Mesothelial cell of epicardium (in vitro differentiated cells): ENCODE data around the gene DEFB114. TPM values are rescaled to one million over a fixed set of nuclear protein-coding genes. Genes with fewer than 3 reads are reported as not detected.

Experiments used
- DNase-seq, 2 experiments: peaks; one replicate each; pipeline ENCODE4 v3.0.0; 2021; ENCODE audit warnings: low spot score in 2 of 2; ENCODE audit not compliant: unreplicated experiment in 2 of 2
- H3K27ac Mint-ChIP-seq: 2 replicates; pipeline ENCODE4 v1.8.0; 2021; ENCODE audit warnings: mixed read lengths
- H3K27me3 Mint-ChIP-seq: 2 replicates; pipeline ENCODE4 v1.8.0; 2021; ENCODE audit warnings: low read depth, mixed read lengths
- H3K36me3 Mint-ChIP-seq: 2 replicates; pipeline ENCODE4 v1.8.0; 2021; ENCODE audit warnings: mixed read lengths
- H3K4me1 Mint-ChIP-seq: 2 replicates; pipeline ENCODE4 v1.8.0; 2021; ENCODE audit warnings: mixed read lengths
- H3K4me3 Mint-ChIP-seq: 2 replicates; pipeline ENCODE4 v1.8.0; 2021; ENCODE audit warnings: mild to moderate bottlenecking, moderate library complexity, mixed read lengths
- H3K9me3 Mint-ChIP-seq: 2 replicates; pipeline ENCODE4 v1.8.0; 2021; ENCODE audit warnings: mixed read lengths
- total RNA-seq: library from RNA; stranded (reverse); gene quantifications from 3 replicates; pipeline ENCODE4 v1.2.1, GENCODE V29; 2021
- TF ChIP-seq, protein P1 (sequence below): fragments of 200-600 bp; sonication (generic); IDR thresholded peaks from one replicate; pipeline ENCODE4 v1.5.0; 2021; ENCODE audit warnings: antibody characterized with exemption; ENCODE audit not compliant: unreplicated experiment

DEFB114 gene, protein sequence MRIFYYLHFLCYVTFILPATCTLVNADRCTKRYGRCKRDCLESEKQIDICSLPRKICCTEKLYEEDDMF
- total RNA-seq = not detected in 3 replicates

DNA sequence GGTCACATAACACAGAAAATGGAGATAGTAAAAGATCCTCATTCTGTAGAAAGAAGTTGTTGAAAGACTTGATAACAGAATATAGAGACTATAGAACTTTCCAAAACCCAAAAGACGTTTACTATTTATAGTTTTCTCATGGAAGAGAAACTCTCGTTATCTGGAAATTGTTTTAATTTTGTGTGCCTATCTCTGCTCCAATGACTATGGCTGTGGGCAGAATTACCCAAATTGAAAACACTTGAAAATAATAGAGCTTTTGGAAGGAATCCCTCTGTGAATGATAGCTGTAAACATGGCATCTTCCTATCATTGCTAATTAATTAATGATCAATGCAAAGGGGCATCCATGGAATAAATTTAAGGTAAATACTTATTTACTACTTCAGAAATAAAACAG, at the start of gene DEFB114:
TSS of gene DEFB114 (minus strand) at position 101 of the 400 bp plus-strand sequence. CDS start at position 42, 59 bp downstream.
- peaks cover 8% of the 10 kb centered on the region for H3K9me3 Mint-ChIP-seq
- no peak within 1 kb of the TSS for H3K4me3 Mint-ChIP-seq
- no peaks in the 10 kb centered on the region for H3K4me1 Mint-ChIP-seq
- TF ChIP-seq, protein P1, sequence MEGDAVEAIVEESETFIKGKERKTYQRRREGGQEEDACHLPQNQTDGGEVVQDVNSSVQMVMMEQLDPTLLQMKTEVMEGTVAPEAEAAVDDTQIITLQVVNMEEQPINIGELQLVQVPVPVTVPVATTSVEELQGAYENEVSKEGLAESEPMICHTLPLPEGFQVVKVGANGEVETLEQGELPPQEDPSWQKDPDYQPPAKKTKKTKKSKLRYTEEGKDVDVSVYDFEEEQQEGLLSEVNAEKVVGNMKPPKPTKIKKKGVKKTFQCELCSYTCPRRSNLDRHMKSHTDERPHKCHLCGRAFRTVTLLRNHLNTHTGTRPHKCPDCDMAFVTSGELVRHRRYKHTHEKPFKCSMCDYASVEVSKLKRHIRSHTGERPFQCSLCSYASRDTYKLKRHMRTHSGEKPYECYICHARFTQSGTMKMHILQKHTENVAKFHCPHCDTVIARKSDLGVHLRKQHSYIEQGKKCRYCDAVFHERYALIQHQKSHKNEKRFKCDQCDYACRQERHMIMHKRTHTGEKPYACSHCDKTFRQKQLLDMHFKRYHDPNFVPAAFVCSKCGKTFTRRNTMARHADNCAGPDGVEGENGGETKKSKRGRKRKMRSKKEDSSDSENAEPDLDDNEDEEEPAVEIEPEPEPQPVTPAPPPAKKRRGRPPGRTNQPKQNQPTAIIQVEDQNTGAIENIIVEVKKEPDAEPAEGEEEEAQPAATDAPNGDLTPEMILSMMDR = no peak
- no peak for DNase-seq
- H3K36me3 Mint-ChIP-seq = no peaks in the 10 kb centered on the region
- H3K27ac Mint-ChIP-seq = no peak within 1 kb of the TSS
- H3K27me3 Mint-ChIP-seq = peaks cover 4% of the 10 kb centered on the region

DNA sequence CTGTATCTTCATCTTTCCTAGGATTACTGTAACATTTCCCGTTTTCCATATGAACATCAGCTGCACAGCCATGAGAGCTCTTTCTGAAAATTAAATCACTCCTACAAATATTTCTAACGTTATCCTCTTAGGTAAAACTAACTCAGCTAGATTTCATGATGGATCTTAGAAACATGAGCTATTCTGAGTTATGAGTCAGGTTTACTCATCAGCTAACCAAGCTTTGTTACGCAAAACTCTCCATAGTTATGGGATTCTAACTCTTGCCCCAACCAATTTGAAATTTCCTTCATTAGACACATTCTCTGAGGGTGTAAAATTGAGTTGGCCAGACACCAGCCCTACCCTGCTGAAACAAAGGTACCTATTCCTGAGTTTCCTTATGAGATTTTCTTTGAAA, 43.9 kb upstream of the DEFB114 start:
- TF ChIP-seq, protein P1 = no peak
- no peaks in the 10 kb centered on the region for H3K36me3 Mint-ChIP-seq
- no peaks in the 10 kb centered on the region for H3K9me3 Mint-ChIP-seq
- H3K27ac Mint-ChIP-seq = no peak overlapping the region
- no peaks in the 10 kb centered on the region for H3K27me3 Mint-ChIP-seq
- no peak overlapping the region for H3K4me3 Mint-ChIP-seq
- no peaks in the 10 kb centered on the region for H3K4me1 Mint-ChIP-seq
- DNase-seq = no peak

DNA sequence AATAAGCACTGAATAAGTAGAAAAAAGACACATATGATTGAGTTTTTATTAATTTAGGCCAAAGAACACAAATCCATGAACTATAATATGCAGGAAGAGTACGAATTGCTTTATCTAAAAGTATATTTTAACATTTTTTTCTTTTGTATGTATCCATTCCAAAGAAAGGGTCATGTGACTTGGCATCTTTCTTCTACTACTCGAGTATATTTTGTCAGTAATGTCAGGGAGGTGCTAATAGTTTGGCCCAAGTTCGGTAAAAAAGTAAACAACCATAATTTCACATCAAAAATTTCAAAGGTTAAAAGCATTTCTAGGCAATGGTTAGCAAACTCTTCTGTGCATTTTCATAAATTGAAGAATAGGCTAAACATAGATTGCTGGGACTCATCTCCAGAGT, 39.2 kb upstream of the DEFB114 start:
- no peak overlapping the region for H3K27ac Mint-ChIP-seq
- TF ChIP-seq, protein P1 = no peak
- H3K9me3 Mint-ChIP-seq = no peaks in the 10 kb centered on the region
- H3K27me3 Mint-ChIP-seq = peaks cover 2% of the 10 kb centered on the region
- no peaks in the 10 kb centered on the region for H3K36me3 Mint-ChIP-seq
- no peak for DNase-seq
- H3K4me1 Mint-ChIP-seq = peaks cover 2% of the 10 kb centered on the region
- no peak overlapping the region for H3K4me3 Mint-ChIP-seq

DNA sequence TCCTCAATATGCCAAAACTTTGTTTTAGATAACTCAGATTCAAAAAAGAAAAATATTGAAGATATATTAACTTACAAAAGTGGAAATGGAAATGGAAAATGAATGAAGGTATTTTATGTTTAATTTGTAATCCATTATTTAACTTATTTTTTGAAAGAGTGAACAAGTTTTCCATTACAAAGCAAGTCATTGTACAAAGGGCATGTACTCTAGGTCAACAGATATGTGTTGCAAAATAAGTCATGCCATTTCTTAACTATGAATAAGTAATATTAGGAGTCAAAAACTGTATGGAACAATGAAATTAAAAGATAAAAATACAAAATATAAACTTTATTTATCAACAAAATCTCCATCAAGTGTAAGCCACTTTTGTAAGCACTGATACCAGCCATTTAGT, 31.3 kb upstream of the DEFB114 start:
- Mint-ChIP-seq H3K9me3 (no peaks in the 10 kb centered on the region), H3K27ac (no peak overlapping the region), H3K27me3 (peaks cover 2% of the 10 kb centered on the region), H3K4me3 (no peak overlapping the region), H3K36me3 (no peaks in the 10 kb centered on the region), H3K4me1 (no peaks in the 10 kb centered on the region)
- TF ChIP-seq, protein P1 = no peak
- no peak for DNase-seq

DNA sequence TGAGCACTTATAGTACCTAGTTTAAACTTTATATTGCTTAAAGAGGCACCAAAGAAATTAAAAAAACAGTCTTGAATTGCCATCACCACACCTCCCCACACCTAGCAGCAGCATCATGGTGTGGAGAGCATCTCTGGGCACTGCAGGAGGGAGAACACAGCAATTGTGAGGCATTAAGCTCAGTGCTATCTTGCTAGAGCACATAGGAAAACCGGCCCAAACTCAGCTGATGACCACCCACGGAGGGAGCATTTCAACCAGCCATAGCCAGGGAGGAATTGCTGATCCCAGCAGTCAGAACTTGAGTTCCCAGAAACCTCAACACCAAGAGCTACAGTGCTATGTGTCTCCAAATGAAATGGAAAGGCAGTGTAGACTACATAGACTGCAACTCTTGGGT, 24.9 kb upstream of the DEFB114 start:
- H3K4me3 Mint-ChIP-seq = no peak overlapping the region
- no peaks in the 10 kb centered on the region for H3K4me1 Mint-ChIP-seq
- H3K36me3 Mint-ChIP-seq = no peaks in the 10 kb centered on the region
- no peaks in the 10 kb centered on the region for H3K9me3 Mint-ChIP-seq
- no peaks in the 10 kb centered on the region for H3K27me3 Mint-ChIP-seq
- TF ChIP-seq, protein P1 = no peak
- H3K27ac Mint-ChIP-seq = no peak overlapping the region
- DNase-seq = no peak

DNA sequence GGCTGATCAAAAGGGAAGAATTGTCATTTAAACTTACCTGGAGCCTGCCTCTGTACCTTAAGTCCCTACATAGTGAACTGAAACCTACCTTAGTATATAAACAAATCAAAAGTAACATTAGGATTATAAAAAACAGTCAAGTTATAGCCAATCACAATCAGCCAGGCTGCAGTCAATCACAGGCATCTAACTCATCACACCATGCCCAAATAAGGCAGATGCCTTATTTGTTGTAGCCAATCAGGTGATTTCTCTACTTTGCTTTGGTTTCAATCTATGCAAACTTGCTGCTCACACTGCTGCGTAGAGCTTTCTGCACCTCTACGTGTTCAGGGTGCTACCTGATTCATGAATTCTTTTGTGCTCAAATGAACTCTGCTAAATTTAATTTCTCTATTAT, 23.8 kb upstream of the DEFB114 start:
- Mint-ChIP-seq H3K9me3 (no peaks in the 10 kb centered on the region), H3K27me3 (no peaks in the 10 kb centered on the region), H3K27ac (no peak overlapping the region), H3K36me3 (no peaks in the 10 kb centered on the region), H3K4me1 (no peaks in the 10 kb centered on the region), H3K4me3 (no peak overlapping the region)
- no peak for DNase-seq
- TF ChIP-seq, protein P1 = no peak
